ENCODE data around the gene DUSP18. TPM values are rescaled to one million over a fixed set of nuclear protein-coding genes. Genes with fewer than 3 reads are reported as not detected.

The DUSP18 gene
- polyA plus RNA-seq, 3 donors, result 13.2 to 34.5 (median 18.9) TPM

DNA sequence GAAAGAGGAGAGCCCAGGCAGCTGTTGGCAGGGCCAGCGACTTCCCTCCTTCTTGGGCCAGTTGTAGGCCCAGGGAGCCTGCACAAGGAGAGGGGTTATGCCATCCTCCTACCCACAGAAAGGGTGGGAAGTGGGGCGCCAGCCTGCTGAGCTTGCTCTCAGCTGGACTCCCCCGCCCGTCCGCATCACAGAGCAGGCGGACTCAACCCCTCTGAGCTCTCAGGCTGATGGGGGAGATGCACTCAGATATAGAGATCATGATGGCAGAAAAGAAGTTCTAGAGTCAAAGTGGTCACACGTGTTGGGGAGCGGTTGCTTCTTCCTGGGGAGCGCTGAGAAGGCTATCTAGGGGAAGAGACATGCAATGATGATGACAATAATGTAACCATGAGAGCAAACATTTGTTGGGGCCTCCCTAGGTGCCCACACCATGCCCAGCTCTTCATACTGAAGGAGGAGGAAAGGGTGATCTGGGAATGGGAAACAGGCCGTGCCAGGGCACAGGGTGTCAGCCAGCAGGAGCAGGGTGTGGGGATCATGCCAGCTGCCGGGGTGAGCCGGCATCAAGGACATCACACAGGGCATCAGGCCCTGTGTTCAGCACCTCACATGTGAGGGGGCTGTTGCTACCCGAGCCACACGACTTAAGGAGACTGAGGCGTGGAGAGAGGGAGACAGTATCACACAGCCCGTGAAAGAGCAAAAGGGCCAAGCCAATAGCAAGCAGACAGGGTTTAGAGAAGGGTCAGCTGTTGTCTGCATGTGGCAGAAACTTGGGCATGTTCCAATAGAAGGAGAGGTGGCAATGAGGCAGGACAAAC lies 24.4 kb downstream of the DUSP18 start:
- Mint-ChIP-seq H3K4me1 (peaks cover 3% of the 10 kb centered on the region), H3K4me3 (no peak overlapping the region), H3K9me3 (peaks cover 0 to 6% (median 2%) of the 10 kb centered on the region in 7 donors), H3K27ac (no peak overlapping the region), H3K36me3 (no peaks in the 10 kb centered on the region), H3K27me3 (ENCODE audit: low read depth in 3 of 3) (peaks cover 0 to 1% (median 0%) of the 10 kb centered on the region in 3 donors)
- Histone ChIP-seq H3K9ac (ENCODE audit: insufficient read depth, low read length, poor library complexity, severe bottlenecking) (no peak overlapping the region), H3K36me3 (replicated peaks in 1 of 2; ENCODE audit: control insufficient read depth in 1 of 2, insufficient read depth in 2 of 2, low read length in 2 of 2) (no peaks in the 10 kb centered on the region), H2AFZ (ENCODE audit: insufficient read depth, low read depth, low read length, poor library complexity, severe bottlenecking) (no peak overlapping the region), H3K4me3 (replicated peaks in 1 of 3; ENCODE audit: low read depth in 2 of 3, low read length in 3 of 3) (no peak overlapping the region), H3K9me3 (replicated peaks in 1 of 2; ENCODE audit: control insufficient read depth in 1 of 2, insufficient read depth in 1 of 2, low read length in 2 of 2) (no peaks in the 10 kb centered on the region), H4K20me1 (ENCODE audit: insufficient read depth, low read length) (no peaks in the 10 kb centered on the region), H3K27ac (ENCODE audit: low read depth in 1 of 2, low read length in 2 of 2) (no peak overlapping the region), H3K4me1 (ENCODE audit: control insufficient read depth in 1 of 2, insufficient read depth in 2 of 2, low read length in 2 of 2) (no peaks in the 10 kb centered on the region), H3K79me2 (ENCODE audit: insufficient read depth, low read length) (no peaks in the 10 kb centered on the region), H3K27me3 (ENCODE audit: control insufficient read depth in 2 of 2, insufficient read depth in 2 of 2, low read length in 2 of 2) (no peaks in the 10 kb centered on the region), H3K4me2 (replicated peaks; ENCODE audit: extremely low read depth, low read length, poor library complexity, severe bottlenecking) (no peak overlapping the region)
- TF ChIP-seq, protein P1, sequence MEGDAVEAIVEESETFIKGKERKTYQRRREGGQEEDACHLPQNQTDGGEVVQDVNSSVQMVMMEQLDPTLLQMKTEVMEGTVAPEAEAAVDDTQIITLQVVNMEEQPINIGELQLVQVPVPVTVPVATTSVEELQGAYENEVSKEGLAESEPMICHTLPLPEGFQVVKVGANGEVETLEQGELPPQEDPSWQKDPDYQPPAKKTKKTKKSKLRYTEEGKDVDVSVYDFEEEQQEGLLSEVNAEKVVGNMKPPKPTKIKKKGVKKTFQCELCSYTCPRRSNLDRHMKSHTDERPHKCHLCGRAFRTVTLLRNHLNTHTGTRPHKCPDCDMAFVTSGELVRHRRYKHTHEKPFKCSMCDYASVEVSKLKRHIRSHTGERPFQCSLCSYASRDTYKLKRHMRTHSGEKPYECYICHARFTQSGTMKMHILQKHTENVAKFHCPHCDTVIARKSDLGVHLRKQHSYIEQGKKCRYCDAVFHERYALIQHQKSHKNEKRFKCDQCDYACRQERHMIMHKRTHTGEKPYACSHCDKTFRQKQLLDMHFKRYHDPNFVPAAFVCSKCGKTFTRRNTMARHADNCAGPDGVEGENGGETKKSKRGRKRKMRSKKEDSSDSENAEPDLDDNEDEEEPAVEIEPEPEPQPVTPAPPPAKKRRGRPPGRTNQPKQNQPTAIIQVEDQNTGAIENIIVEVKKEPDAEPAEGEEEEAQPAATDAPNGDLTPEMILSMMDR (IDR thresholded peaks at IDR 0.05), result no peak
- DNase-seq, result no peak
- WGBS (ENCODE audit: insufficient coverage), result 91% methylated on average over 9 of the region's 16 CpGs
- intact Hi-C loops (cut with micrococcal nuclease), result no loop called here

DNA sequence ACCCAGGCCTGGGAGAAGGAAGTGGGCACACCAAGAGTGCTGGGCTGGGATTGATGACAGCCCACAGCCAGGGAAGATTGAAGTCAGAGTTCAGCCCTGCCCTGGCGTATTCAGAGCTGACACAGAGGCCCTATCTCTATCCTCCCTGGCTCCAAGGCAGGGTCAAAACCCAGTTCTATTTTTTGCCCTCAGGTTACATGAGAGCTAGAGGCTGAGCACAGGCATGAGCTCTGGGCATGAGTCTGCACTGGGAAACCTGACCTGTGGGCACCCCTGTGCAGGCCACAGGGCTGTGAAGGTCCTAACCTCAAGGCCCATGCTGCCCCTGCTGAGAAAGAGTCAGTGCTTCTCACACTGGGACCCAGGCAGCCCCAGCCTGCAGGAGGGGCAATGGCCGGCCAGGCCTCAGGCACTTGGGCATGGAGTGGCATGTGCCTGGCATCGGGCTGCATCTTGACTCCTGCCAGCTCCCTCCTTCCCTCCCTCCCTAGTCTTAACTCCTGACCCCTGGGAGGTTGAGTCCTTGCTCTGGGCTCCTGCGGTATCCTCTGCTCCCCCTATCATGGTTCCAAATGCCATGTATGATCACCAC lies 26.7 kb downstream of the DUSP18 start:
- H3K4me1 Mint-ChIP-seq, result peaks cover 6% of the 10 kb centered on the region
- H2AFZ ChIP-seq (ENCODE audit: insufficient read depth, low read depth, low read length, poor library complexity, severe bottlenecking), result no peak overlapping the region
- no peak for DNase-seq
- peaks cover 4 to 6% (median 5%) of the 10 kb centered on the region in 3 donors for H3K27me3 Mint-ChIP-seq (ENCODE audit: low read depth in 3 of 3)
- H3K9me3 Mint-ChIP-seq, result peaks cover 0 to 6% (median 2%) of the 10 kb centered on the region in 7 donors
- no peak overlapping the region for H3K4me3 Mint-ChIP-seq
- H3K36me3 ChIP-seq (replicated peaks in 1 of 2; ENCODE audit: control insufficient read depth in 1 of 2, insufficient read depth in 2 of 2, low read length in 2 of 2), result no peaks in the 10 kb centered on the region
- H4K20me1 ChIP-seq (ENCODE audit: insufficient read depth, low read length), result no peaks in the 10 kb centered on the region
- WGBS (ENCODE audit: insufficient coverage), result 100% methylated on average over 3 of the region's 4 CpGs
- no peaks in the 10 kb centered on the region for H3K79me2 ChIP-seq (ENCODE audit: insufficient read depth, low read length)
- H3K4me3 ChIP-seq (replicated peaks in 1 of 3; ENCODE audit: low read depth in 2 of 3, low read length in 3 of 3), result no peak overlapping the region
- peaks cover 13 to 14% of the 10 kb centered on the region in 2 donors for H3K4me1 ChIP-seq (ENCODE audit: control insufficient read depth in 1 of 2, insufficient read depth in 2 of 2, low read length in 2 of 2)
- no peaks in the 10 kb centered on the region for H3K36me3 Mint-ChIP-seq
- peaks cover 0 to 6% of the 10 kb centered on the region in 2 donors for H3K27me3 ChIP-seq (ENCODE audit: control insufficient read depth in 2 of 2, insufficient read depth in 2 of 2, low read length in 2 of 2)
- no peak overlapping the region for H3K27ac Mint-ChIP-seq
- no peaks in the 10 kb centered on the region for H3K9me3 ChIP-seq (replicated peaks in 1 of 2; ENCODE audit: control insufficient read depth in 1 of 2, insufficient read depth in 1 of 2, low read length in 2 of 2)
- no peak overlapping the region for H3K9ac ChIP-seq (ENCODE audit: insufficient read depth, low read length, poor library complexity, severe bottlenecking)
- TF ChIP-seq, protein P1 (IDR thresholded peaks at IDR 0.05), result no peak
- intact Hi-C loops (cut with micrococcal nuclease), result no loop called here
- H3K27ac ChIP-seq (ENCODE audit: low read depth in 1 of 2, low read length in 2 of 2), result no peak overlapping the region
- no peak overlapping the region for H3K4me2 ChIP-seq (replicated peaks; ENCODE audit: extremely low read depth, low read length, poor library complexity, severe bottlenecking)
